IMR-90 (cell line): ENCODE measurements around the gene INSM1.

Experiments
- CTCF ChIP-seq: conservative IDR thresholded peaks from 2 replicates; pipeline ENCODE4 v1.5.1; 2012; ENCODE audit warnings: mild to moderate bottlenecking, low read depth, low read length, improper control_type of control experiment
- NFE2L2 ChIP-seq: fragments of 150-350 bp; IDR thresholded peaks from 2 replicates; pipeline ENCODE4 v1.6.1; 2016; ENCODE audit warnings: low read depth, mild to moderate bottlenecking, low read length

- TF ChIP-seq NFE2L2, result no peak
- TF ChIP-seq CTCF, result no peak
Measured at GRCh38 chr20:20322912-20323311, 45.0 kb upstream of the INSM1 start.
